DMS 273 (cell line): ENCODE data around the gene PTN.

Experiments
- DNase-seq: peaks from one replicate; lab custom pipeline; 2025; ENCODE audit not compliant: unreplicated experiment; lab: John Stamatoyannopoulos, UW

PTN gene

GRCh38 chr7:137324796-137325696 is 18.5 kb downstream of the PTN start:
- DNase-seq, result no peak

GRCh38 chr7:137316648-137317353 is 26.7 kb downstream of the PTN start:
- DNase-seq, result no peak

GRCh38 chr7:137313201-137313600 is 30.3 kb downstream of the PTN start:
- no peak for DNase-seq

DNA sequence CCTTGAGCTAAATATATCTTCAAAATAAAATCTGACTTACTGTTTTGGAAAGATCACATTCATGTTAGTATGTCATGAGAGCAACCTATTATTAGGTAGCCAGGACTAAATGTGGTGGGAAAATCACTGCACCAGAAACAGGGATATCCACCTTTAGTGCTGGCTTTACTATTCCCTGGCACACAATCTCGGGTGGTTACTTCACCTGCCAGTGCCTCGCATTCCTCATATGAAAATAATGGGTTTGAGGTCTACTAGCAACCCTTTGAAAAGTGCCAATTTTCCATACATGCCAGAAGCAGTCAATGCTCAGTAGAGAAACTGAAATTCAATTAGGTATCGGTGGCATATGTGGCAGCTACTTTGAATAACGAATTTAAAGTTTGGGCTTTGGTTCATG is 36.8 kb downstream of the PTN start:
- DNase-seq, result no peak

- no peak for DNase-seq
These were observed 37.5 kb downstream of the PTN start for GRCh38 chr7:137305901-137306621.

DNA sequence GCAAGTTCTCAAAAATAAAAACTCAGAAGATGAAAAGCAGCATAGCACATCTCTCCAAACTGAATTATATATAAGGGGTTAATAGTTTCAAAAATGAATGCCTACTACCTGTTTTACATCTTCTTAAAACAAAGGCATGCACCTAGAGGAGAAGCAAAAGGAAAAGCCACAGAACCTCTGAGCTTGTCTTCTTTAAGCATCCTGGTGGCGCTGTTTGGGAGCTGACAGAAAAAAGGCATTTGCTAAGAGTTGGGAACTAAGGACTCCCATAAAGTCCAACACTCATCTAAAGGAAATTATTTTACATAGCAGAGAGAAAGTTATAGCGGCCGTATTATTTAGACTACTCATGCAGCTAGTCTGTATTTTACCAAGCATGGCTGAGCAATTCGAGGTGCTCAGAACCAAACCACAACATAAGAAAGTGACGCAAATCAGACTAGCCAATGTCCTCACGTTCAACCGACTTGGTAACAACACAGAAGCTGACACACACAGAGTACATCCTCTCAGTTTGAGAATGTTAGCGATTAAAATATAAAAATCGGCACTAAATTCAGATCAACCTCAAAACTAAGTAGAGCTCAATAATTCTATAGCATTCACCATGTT is 38.8 kb downstream of the PTN start:
- DNase-seq, result no peak

DNA sequence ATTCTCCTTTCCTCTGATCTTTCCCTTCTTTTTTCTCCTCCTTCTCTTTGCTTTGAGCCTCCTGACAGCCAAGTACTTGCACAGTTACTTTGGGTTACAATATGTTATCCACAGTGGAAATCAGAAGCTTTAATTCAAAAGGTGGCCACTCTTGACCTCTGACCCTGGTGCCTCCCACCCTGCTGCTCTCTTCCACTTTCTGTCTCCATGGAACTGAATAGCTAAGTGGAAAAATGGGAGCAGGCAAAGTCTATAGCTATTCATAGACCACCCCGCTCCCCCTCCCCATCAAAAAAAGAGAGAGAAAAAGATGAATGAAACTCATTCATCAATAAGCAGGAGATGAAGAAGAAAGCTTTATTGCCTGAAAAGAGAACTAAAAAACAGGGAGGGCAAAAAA is 39.4 kb downstream of the PTN start:
- no peak for DNase-seq

GRCh38 chr7:137302081-137302480 is 41.5 kb downstream of the PTN start:
- DNase-seq, result no peak

DNA sequence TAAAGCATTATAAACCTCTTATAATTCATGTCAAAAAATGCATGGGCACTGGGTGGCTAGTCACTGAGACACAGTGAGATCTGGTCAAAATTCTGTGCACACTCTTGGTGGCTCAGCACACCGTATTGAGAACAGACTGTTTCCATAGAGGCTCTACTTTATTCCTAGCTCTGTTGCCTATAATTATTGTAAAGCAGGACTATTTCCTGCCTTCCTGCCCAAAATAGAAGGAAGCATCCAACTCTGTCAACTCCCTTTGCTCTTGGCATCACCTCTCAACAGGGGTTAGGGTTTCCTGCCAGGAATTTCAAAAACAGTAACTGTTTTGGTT is 45.1 kb downstream of the PTN start:
- no peak for DNase-seq

DNA sequence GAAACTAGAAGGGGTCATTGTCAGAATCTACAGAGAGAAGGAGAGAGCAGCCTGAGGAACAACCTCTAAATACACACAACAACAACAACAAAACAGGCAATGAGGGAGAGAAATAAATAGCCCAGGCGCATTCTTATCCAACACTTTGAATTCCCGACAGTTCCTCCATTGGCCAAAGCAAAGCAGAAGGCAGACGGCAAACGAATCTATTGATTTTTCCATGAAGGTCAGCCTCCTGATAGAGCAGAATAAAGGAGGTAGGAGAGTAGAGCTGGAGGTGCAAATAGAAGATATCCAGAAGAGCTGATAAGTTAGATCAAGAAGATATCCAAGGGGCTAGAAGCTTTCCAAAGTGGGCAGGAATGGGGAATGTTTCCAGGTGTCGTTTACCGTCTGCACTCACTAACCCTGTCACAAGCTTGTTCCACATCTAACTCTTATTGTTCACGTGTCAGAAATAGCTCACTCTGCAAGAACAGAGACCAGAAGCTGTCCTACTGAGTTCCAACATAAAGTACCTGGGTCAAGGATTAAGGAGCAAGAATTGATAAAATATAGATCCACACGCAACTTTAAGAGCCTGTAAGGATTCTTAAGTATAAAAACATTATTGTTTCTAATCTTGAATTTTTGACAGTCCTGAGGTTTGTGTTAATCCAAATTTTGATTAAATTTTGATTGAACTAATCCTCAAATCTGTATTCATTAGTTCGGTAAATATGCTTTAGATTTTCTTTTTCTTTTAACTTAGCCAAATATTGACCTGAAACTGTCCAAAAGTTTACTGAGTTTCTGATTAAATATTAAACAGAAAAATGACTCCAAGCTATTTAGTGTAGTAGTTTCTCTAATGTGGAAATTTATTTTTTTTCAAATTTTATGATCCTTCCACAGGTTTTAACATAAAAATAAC is 45.7 kb downstream of the PTN start:
- DNase-seq, result no peak

DNA sequence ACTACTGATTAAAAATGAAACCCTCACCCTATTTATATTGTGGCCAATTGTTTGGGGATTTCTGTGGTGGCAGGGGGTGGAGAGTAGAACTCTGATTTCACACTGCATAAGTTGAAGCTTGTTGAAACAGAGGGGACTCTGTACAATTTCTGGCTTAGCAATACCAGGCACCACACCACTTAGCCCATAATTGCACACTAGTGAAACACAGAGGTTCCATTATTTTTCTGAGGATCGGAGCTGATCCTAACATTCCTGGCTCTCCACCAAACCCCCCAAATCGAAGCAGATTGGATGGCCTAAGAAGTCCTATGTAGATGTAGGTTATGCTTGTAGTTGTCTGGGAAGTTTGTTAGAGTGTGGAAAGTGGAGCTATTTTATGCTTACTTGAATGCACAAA is 47.0 kb downstream of the PTN start:
- no peak for DNase-seq

DNA sequence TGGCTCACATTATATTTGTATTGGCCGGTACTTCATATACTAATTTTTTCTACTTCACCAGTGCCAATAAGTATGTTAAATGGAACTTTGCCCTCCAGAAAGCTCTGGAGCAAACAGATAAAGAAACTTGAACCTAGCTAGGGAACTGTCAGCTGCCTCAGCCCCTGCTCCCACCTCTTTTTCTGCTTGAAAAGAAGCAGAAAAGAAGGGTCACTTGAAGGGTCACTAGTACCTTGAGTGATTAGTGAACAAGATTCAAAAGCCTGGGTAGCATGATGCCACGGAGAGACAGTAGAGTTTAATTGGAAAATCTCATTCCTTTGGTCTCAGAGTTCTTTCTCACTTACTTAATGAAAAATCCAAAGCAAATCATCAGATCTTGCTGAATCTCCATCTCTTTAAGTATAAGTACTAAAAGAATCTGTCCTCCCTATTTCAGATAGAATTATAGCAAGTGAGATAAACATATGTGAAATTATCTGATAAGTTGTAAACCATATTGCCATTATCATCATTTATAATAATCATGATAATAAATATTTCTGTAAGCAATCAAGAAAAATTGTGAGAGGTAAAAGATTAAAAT is 47.7 kb downstream of the PTN start:
- DNase-seq, result no peak

GRCh38 chr7:137289101-137289500 is 54.4 kb downstream of the PTN start:
- no peak for DNase-seq

- DNase-seq, result peak; percentile 11
These were observed 55.8 kb downstream of the PTN start for GRCh38 chr7:137287651-137288258.

DNA sequence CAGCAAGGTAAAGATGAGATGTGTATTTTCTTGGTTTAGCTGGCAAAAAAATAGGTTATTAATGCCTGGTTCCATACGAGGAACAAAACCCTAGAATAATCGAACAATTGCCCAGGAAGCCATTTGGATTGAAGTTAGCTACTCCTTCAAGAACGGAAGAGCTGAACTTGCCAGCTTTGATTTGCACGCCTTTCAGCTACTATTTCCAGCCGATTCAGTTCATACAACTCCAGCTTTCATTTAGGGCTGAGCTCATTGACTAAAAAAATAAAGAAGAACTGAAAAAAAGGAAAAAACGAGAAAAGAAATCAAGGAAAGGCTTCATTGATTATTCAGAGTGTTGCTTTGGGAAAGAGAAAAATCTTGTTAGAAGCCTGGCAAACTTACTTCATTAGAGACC is 60.4 kb downstream of the PTN start:
- DNase-seq, result no peak

DNA sequence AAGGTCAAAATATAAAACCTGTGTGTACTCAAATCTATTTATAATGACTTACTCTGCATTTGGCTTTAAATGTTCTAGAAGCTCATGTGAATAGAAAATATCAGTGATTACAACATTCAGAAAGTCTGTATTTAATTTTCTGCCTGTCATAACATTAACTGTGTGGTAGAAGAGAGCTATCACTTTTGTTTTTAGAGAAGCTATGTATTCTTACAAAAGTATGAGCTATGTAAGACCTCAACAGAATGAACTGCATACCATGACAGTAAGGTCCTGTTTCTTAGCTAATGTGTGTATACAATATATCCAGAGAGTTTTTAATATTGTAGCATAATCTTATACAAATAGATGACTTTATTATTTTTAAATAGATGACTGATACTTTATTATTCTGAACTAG is 61.5 kb downstream of the PTN start:
- DNase-seq, result no peak

GRCh38 chr7:137276189-137276588 is 67.3 kb downstream of the PTN start:
- no peak for DNase-seq

- DNase-seq, result no peak
These were observed 71.3 kb downstream of the PTN start for GRCh38 chr7:137272249-137272648.

DNA sequence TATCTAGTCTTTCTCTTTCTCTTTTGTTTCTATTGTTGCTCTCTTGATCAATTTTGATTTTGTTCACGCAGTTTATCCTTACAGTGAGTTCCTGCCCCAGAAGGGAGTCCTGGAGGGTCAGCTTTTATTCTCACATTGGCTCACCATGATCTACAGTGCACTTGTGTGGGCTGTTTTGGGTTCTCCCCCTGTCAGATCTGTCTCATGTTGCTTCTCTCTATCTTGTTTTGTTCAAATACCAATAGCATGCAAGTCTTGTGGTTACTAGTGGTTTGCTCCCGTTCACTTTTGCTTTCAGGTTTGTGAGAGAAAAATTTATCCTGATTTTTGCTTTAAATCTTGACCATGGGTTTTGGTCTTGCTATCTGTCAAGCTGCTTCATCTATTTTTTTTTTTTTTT is 74.3 kb downstream of the PTN start:
- no peak for DNase-seq
